Amniotic stem cell (primary cell): ENCODE measurements around the gene RGCC.

Experiments used
- DNase-seq: peaks from one replicate; lab custom pipeline; 2025; lab: John Stamatoyannopoulos, UW

Gene RGCC

DNA sequence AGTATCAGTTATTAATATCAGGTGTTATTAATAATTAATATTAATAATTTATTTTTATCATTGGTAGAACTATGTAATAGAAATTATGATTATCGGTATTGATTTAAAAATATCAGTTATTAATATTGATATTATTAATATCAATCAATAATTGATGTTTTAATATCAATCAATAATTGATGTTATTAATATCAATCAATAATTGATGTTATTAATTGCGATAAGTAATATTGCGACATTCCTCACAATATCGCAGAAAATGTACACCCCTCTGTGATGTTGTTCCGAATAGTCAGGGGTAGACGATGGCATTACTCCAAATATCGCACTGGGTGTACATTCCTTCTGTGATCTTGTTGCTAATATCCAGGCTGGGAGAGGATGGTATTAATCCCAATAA lies 3.7 kb upstream of the RGCC start:
- no peak for DNase-seq

DNA sequence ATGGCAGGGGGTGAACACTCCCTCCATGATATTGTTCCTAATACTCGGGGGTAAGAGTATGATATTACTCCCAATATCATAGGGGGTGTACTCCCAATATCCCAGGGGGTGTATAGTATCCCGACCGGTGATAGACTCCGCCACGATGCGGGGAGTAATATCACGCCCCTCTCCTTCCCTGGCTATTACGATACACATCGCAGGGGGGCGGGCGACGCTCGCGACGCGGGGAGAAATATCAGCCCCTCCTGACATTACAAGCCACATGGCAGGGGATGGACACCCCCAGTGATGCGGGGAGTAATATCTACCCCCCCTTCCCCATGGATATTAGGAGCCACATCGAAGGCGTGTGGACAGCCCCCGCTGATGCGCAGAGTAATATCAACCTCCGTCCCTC lies 3.2 kb upstream of the RGCC start:
- DNase-seq = no peak

DNA sequence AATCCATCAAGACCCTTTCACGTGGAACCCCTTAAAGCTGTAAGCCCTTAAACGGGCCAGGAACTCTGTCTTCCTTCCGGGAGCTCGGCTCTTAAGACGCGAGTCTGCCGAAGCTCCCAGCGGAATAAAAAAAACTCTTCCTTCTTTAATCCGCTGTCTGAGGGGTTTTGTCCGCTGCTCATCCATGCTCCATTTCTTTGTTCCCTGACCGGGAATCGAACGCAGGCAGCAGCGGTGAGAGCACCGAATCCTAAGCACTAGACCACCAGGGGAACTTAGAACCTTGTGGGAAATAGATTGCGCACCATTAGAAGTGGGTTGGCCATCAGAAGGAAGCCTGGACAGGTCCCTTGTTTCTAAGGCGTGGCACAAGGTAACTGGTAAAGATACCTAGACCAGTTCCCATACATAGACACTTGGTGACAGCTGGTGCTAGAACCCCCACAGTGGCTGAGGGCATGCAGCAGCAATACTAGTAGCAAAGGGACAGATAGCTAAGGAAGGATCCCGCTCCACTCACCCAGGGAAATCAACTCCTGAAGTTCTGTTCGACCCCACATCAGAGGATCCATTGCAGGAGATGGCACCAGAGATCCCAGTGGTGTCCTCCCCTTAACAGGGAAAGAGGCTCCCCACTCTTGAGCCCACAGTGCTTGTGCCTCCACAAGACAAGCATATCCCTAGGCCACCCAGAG lies 1.5 kb upstream of the RGCC start:
- no peak for DNase-seq

DNA sequence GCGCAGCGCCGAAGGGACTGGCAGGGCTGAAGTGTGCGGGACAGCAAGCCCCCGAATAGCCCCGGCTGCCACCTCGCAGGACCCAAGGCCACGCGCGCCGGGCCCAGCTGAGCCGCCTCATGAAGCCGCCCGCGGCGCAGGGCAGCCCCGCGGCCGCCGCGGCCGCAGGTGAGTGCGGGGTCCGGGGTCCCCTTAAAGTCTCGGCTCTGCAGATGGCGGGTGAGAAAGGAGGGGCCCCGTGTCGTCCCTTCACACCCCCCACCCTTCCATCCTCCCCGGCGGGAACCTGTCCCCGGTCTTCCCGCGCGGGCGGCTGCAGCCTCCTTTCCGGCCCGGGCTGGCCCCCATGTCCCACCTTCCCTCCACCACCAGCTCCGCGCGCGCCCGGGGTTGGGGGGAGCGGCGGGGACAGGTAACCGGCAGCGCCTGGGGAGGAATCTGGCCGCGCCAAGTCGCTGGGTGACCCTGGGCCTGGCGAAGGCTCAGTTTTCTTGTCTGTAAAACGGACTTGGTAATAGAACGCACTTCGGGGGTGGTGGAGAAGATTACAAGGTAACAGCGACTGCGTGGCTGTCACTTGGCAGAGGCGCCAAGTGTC lies 338 bp downstream of the RGCC start:
- no peak for DNase-seq

DNA sequence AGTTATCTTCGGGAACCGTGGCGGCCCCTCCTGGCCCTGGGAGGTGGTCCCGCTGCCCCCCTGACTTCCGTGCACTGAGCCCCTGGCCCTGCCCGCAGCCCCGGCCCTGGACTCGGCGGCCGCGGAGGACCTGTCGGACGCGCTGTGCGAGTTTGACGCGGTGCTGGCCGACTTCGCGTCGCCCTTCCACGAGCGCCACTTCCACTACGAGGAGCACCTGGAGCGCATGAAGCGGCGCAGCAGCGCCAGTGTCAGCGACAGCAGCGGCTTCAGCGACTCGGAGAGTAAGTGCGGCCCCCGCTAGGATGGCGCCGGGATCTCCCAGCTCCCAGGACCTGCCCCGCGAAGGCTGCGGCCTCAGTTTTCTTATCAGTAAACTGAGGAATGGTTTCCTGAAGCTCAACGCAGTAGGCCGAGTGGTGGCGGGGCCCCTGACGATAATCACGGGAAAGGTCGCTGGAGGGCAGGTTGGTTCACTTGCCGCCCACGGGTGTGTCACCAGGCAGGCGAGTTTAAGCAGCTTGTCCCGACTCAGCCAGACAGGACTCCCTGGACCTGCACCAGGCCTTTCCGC lies 924 bp downstream of the RGCC start:
- DNase-seq = no peak

DNA sequence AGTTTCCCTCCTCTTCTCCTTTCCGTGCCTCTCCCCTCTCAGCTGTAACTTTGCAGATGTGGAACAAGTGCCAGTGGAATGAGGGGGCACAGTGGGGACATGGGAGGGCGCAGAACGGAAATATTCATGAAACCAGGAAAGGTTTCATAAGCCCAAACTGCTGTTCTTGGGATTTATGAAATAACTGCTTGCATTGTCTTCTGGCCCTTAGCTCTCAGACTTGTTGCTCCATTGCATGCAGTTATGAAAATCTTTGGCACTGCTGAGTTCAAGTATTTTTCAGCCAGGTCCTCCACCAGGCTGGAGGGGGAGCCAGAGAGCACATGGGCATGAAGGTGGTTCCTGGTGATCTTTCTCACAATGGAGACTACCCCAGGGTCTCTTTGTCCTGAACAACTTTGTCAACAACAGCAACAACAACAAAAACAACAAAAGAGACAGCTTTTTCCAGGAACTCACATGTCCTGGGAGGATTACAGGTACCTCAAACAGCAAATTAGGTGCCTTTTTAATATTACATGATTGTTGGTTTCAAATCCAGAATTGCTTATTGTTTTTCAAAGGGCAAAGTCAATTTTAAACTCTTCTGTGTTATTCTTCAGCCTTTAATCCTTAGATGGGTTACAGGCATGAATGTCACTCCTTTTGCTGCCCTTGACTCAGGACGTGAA lies 1.5 kb downstream of the RGCC start:
- no peak for DNase-seq

DNA sequence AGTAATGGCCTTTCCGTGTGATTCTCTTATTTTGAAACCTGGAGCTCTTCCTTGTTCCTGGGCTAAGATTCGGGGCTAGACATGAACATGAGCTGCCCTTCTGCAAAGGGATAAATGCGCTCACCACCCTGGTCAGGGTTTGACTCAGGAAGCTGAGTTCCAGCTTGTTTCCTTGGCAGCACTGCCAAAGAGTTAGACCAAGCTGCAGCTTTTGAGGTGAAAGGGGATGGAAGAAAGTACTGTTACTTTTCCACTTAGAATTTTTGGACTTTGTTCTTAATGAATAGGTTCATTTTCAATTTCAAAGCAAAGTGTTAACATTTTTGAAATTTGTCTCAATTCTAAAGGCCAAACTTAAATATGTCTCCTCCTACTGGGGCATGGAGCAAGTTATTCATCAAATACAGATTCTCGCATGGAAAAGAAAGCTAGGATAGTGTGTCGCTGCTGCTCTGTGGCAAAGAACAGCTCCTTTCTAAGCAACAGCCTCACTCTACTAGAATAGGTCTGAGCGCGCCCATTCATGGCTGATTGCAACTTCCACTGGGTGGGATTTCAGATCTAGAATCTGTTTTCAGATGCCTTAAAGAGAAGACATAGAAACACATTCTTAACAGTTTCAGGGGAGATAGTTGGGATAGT lies 2.2 kb downstream of the RGCC start:
- DNase-seq = no peak

DNA sequence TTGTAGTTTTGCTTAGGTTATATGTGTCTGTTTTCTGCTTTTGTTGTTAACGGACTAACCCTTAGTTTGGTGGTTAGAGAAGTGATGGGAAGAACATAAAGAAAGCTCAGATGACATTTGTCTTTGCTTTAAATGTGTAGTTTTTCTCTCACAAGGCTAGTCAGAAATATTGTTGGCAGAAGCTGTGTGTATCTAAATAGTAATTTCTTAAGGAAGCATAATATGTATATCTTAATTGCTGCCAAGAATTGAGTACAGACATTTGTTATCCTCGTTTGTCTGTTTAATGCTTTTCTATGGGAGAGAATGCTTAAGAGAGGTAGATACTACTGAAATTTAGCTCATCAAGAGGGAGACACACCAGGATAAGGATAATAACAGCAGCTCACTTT lies 2.7 kb downstream of the RGCC start:
- DNase-seq = no peak

DNA sequence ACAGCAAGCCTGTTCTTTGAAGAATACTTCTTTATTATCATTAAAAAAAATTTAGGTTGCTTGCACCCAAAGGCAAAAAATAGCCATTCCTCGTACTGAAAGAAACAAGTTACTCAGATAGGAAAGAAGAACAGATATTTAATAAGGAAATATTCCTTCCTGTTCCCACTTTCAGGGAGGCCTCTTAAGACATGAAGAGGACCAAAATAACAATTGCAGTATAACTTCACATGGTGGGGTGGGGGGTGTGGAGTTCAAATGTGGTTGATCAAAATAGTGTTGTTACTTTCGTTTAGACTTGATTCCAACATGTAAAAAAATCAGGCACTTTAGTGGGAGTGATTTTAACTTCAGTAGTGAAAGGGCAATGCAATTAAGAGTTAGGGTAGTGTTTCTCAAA lies 3.6 kb downstream of the RGCC start:
- DNase-seq = no peak

DNA sequence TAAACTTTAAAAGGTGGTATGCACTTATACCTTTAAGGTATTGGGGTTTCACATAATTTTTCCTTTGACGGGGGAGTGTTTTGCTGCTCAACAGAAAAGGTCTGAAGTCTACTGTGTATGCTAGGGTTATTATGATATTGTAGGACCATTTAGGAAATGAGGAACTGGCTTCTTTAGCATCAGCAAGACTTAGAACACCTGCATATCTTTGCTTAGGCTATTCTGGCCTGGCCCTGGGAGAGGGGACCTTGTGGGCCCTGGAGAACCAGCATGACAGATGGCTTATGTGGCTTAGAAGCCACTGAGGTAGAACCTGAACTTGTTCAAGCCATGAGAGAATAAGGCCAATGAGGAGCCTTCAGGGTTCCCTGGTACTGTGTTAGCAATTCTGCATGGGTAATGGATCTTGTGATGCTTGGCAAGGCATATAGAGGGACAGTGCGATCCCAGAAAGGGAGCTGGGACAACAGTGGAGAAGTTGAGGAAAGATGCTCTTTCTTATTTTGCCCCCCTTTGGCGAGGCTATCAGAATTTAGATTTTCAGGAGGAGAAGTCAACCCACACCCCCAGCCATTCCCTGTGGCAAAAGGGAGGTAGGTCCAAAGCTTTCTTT lies 4.3 kb downstream of the RGCC start:
- DNase-seq = no peak

DNA sequence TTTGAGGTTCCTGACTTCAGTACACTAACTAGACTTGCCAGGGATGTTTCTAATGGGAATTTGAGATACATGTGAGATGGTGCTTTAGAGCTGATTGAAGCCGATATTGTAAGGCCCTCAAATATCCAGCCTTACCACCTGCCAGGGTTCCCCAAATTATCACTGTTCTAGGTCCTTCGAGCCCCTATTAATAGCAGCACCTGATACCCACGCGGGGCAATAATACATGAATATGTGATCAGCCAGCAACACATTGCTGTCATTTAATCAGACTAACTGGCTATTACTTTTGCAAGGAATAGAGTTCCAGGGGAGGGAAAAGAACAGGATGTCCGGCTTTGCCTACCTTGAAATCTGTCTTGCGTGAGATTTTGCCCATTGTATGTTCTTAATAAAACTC lies 5.1 kb downstream of the RGCC start:
- DNase-seq = no peak

DNA sequence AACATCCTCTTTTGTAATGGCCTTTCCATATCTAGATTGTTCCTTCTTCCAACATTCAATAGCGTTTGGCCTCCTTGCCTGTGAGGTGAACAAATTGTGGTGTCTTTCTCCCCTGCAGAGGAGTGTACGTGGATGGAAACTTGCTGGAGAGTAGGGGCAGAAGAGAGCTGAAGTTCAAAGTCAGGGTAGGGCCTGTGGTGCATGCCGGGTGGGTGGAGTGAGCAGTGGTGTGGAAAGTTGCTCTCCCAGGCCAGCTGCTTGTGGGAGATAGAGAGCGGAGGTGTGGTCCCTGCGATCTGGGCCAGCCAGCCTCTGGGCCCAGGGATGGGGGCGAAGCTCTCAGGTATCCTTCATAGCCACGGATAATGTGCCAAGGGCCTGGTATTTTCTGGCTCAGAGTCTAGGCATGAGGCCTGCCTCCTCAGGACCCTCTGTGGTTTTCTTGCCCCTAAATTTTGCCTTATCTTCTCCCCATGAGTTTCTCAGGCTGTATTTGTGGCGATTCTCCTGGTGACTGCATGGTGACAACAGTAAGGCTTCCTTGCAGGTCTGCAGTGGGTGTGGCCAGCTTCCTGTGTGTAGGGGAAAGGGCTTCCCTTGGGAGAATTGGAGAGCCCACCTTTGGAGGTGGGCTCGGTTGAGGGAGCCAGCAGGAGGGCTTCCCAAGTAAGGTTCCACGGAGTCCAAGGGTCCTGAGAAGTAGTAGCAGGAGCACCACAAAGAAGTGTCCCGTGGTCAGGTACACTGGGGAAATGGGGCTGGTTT lies 6.7 kb downstream of the RGCC start:
- DNase-seq = no peak

DNA sequence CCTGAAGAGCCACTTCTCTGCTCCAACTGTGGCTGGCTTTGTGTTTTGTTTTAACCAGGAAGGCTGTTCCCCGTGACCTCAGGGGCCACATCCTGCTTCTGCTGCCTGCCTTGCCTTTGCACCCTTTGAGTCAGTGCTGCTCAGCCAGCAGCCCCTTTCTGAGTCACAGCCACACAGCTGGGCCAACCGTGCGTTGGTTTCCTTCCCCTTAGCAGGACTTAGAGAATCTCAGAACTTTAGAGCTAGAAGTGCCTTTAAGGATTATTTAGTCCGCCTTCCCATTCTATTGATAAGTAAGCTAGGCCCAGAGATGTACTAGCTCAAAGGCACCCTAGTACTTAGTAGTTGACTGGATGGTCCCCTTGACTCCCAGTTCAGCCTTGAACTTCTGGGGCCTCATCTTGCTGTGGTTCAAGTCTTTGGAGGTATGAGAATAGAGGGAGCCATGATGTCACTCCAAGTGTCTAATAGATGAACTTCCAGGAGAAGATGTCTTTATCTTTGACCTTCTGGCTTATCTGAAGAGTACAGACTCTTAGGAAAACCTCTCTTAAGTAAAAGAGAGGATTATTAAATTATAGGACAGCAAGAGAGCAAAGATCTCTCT lies 8.0 kb downstream of the RGCC start:
- DNase-seq = no peak

DNA sequence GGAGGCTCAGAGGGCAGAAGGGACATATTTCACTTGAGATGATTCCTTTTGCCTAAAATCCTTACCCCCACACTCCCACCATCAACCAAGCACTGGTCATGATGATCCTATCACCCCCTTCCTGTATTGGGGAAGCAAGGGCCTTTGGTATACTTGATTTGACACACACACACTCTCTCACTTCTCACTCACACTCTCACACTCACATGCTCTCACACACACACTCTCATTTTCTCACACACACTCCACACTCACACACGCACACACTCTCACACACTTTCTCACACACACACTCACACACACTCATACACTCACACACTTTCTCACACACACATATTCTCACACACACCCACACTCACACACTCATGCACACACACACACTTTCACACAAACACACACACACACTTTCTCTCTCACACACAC lies 8.6 kb downstream of the RGCC start:
- DNase-seq = no peak

DNA sequence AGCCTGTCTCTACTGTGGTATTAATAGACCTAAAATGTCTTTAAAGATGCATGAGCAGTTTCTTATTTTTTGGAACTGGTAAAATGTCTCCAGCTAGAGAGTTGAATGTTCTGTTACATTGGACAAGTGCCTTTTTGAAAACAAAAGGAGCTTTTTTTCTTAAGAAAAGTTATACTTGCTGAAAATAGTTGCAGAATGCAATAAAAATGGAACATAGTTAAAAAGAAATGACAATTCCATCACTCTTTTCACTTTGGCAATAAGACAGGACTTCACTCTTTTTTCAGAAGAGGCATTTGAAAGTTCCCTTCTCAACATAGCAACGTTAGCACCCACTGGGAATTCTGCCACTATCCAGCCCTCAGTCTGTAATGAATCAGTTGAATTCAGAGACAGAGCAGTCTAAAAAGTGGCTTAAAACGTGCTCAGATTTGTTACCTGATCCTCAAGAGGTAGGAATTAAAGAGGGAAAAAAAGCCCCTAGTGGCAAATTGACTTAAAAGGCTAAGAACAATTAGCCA lies 10.1 kb downstream of the RGCC start:
- no peak for DNase-seq

DNA sequence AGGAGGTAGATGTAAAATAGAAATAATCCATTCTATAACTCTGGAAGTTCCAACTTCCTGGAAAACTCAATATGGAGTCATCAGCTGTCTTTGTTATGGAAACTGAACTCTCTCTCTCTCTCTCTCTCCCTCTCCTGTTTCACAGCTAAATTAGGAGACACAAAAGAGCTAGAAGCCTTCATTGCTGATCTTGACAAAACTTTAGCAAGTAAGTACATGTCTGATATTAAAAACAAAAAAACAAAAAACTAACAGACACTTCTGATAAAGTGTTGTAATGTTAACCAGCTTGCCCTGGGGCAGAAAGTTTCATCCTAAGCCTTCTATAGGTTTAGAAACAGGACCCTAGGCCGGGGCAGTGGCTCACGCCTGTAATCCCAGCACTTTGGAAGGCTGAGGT lies 11.3 kb downstream of the RGCC start:
- no peak for DNase-seq

DNA sequence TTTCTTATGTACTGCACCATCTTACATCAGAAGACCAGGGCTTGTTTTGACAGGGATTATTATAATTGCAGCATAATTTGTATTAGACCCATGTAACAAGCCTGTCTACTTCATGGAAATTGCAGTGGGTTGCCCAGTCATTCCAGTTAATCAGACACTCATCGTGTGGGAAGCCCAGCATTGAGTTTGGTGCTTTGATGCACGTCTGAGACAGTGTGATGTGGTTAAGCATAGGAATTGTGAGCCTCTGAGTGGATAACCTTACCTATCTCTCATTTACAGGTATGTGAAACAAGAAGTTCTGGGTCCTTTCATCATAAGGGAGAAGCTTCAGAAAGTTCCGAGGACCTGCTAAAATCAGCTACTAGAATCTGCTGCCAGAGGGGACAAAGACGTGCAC lies 12.8 kb downstream of the RGCC start:
- no peak for DNase-seq

DNA sequence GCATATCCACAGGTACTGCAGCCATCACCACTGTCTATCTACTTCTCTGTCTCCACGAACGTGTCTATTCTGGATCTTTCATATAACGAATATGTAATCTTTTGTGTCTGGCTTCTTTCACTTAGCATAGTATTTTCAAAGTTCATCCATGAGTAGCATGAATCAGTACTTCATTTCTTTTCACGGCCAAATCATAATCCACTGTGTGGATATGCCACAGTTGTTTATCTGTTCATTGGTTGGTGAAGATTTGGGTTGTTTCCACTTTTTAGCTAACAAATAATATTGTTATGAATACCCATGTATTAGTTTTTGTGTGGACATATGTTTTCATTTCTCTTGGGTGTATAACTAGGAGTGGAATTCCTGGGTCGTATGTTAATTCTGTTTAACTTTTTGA lies 14.4 kb downstream of the RGCC start:
- no peak for DNase-seq

DNA sequence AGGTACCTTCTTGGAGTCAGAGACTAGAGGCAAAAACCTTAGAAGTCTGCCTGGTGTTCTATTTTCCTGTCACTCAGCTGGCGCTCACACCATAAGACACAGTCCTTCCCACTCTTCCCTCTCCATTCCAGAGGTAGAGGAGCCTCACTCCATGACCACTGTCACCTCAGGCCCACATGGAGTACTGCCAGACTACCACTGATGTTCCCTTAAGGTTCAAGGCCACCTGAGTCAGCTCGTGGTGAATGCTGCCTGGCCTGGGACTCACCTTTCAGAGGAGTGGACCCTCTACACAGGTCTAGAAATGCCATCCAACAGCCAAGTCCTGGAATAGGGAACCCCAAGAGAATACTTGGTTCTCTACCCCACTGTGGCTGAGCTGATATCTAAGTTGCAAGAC lies 29.9 kb downstream of the RGCC start:
- DNase-seq = no peak

DNA sequence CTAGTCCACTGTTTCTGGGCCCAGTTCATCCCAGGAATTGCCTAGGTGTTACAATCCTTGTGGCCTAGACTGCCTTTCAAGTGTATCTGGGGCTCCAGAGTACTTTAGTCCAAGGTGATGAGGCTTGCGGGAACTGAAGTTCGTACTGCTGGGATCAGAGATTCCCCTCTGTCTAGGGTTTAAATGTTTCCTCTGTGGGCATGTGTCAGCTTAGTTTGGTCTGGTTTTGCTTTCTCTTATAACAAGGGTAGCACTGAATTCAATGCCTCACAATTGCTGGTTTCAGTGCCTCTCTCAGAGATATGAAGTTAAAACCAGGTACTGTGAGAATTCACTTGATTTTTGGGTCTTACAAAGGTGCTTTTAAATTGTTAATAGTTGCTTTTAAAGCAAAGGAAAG lies 30.8 kb downstream of the RGCC start:
- no peak for DNase-seq
